ENCODE data around the gene CYP8B1. TPM values are rescaled to one million over a fixed set of nuclear protein-coding genes. Genes with fewer than 3 reads are reported as not detected.

The CYP8B1 gene
- total and polyA plus RNA-seq, 2 of the 13 experiments (the other 11 are each of a cell fraction or from before 2014, with no cell fraction given), result 0.58 to 2.0 TPM

GRCh38 chr3:42822828-42823227 lies 52.9 kb downstream of the CYP8B1 start (continued):
- TF ChIP-seq, protein P1, sequence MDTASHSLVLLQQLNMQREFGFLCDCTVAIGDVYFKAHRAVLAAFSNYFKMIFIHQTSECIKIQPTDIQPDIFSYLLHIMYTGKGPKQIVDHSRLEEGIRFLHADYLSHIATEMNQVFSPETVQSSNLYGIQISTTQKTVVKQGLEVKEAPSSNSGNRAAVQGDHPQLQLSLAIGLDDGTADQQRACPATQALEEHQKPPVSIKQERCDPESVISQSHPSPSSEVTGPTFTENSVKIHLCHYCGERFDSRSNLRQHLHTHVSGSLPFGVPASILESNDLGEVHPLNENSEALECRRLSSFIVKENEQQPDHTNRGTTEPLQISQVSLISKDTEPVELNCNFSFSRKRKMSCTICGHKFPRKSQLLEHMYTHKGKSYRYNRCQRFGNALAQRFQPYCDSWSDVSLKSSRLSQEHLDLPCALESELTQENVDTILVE (CRISPR knock-in tag; IDR thresholded peaks at IDR 0.05), result 0 out of 2 replicates have a peak, but pooled peaks have one; percentile 21
- no peak for TF ChIP-seq DPF2 (CRISPR knock-in tag; IDR thresholded peaks at IDR 0.05; ENCODE audit: borderline replicate concordance, low read depth)
- TF ChIP-seq ZNF343 (CRISPR knock-in tag; IDR thresholded peaks at IDR 0.05), result no peak
- no peak for TF ChIP-seq HOMEZ (CRISPR knock-in tag; IDR thresholded peaks at IDR 0.05; ENCODE audit: low read depth)
- peak; percentile 55 for TF ChIP-seq SAP130 (CRISPR knock-in tag; IDR thresholded peaks at IDR 0.05; ENCODE audit: low read depth)
- TF ChIP-seq MIER2 (CRISPR knock-in tag; IDR thresholded peaks at IDR 0.05), result no peak
- TF ChIP-seq ZNF292 (CRISPR knock-in tag; IDR thresholded peaks at IDR 0.05; ENCODE audit: borderline replicate concordance, low read depth), result 0 out of 2 replicates have a peak, but pooled peaks have one; percentile 13
- TF ChIP-seq FOXA1 (IDR thresholded peaks at IDR 0.05), result no peak
- peak; percentile 67 for TF ChIP-seq FOXA1 (CRISPR knock-in tag; IDR thresholded peaks at IDR 0.05)
- no peak for TF ChIP-seq HNF1A (IDR thresholded peaks at IDR 0.05; ENCODE audit: low read depth)
- TF ChIP-seq HNF1A (CRISPR knock-in tag; IDR thresholded peaks at IDR 0.05; ENCODE audit: borderline replicate concordance), result peak; percentile 28; the same call in 1 of the 2 replicates
- TF ChIP-seq, protein P2, sequence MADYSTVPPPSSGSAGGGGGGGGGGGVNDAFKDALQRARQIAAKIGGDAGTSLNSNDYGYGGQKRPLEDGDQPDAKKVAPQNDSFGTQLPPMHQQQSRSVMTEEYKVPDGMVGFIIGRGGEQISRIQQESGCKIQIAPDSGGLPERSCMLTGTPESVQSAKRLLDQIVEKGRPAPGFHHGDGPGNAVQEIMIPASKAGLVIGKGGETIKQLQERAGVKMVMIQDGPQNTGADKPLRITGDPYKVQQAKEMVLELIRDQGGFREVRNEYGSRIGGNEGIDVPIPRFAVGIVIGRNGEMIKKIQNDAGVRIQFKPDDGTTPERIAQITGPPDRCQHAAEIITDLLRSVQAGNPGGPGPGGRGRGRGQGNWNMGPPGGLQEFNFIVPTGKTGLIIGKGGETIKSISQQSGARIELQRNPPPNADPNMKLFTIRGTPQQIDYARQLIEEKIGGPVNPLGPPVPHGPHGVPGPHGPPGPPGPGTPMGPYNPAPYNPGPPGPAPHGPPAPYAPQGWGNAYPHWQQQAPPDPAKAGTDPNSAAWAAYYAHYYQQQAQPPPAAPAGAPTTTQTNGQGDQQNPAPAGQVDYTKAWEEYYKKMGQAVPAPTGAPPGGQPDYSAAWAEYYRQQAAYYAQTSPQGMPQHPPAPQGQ (CRISPR knock-in tag; IDR thresholded peaks at IDR 0.05; ENCODE audit: borderline replicate concordance), result no peak
- TF ChIP-seq ZNF460 (CRISPR knock-in tag; IDR thresholded peaks at IDR 0.05; ENCODE audit: borderline replicate concordance), result no peak
- TF ChIP-seq, protein P3, sequence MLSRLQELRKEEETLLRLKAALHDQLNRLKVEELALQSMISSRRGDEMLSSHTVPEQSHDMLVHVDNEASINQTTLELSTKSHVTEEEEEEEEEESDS (CRISPR knock-in tag; IDR thresholded peaks at IDR 0.05; ENCODE audit: borderline replicate concordance), result no peak
- TF ChIP-seq ADNP (CRISPR knock-in tag; IDR thresholded peaks at IDR 0.05), result no peak
- TF ChIP-seq DMAP1 (CRISPR knock-in tag; IDR thresholded peaks at IDR 0.05), result 0 out of 2 replicates have a peak, but pooled peaks have one; percentile 33
- TF ChIP-seq ZNF749 (CRISPR knock-in tag; IDR thresholded peaks at IDR 0.05; ENCODE audit: borderline replicate concordance), result no peak
- TF ChIP-seq ZNF235 (CRISPR knock-in tag; IDR thresholded peaks at IDR 0.05; ENCODE audit: borderline replicate concordance), result no peak
- TF ChIP-seq MTF2 (CRISPR knock-in tag; IDR thresholded peaks at IDR 0.05; ENCODE audit: borderline replicate concordance), result no peak

Data from HepG2 (cell line).